Measurements from ENCODE around the gene ARID5B.

ARID5B gene

DNA sequence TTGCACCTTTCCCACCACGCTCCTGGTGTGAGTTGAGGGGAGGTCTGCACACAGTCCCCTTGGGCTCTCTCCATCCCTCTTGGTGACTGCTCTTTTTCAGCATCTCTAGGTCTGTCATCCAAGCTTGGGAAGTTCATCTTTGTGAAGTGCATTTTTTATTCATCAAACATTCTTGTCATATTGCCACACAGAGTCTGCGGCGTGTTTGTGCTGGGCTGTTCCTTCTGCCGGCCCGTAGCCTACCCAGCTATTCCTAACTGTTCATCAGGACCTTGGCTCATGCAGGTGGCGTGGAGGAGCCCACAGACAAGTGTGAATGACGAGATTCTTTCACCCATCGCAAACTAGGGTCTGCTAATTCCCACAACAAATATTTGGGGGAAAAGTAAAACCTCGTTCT is 202.4 kb downstream of the ARID5B start:
- Histone ChIP-seq H3K27me3 (ENCODE audit: insufficient read depth, low read length) (no peaks in the 10 kb centered on the region), H3K79me2 (ENCODE audit: control insufficient read depth, insufficient read depth, low read length, poor library complexity) (no peaks in the 10 kb centered on the region), H3K27ac (ENCODE audit: low read depth, low read length) (no peak overlapping the region), H4K8ac (ENCODE audit: low read depth, low read length) (no peak overlapping the region), H3K23ac (ENCODE audit: low read length) (no peak overlapping the region), H4K91ac (ENCODE audit: low read depth, low read length) (no peak overlapping the region), H3K4ac (ENCODE audit: low read depth, low read length) (no peak overlapping the region), H3K79me1 (ENCODE audit: low read length) (peaks cover 8% of the 10 kb centered on the region), H2BK12ac (ENCODE audit: low read length) (no peak overlapping the region), H3K9me3 (ENCODE audit: insufficient read depth, low read depth, low read length) (no peaks in the 10 kb centered on the region), H3K4me1 (ENCODE audit: control insufficient read depth in 1 of 2, insufficient read depth in 2 of 2, low read length in 2 of 2) (peaks cover under 1 to 3% of the 10 kb centered on the region in 2 experiments), H2AFZ (ENCODE audit: insufficient read depth, low read length, poor library complexity) (no peak overlapping the region), H4K12ac (ENCODE audit: low read depth, low read length) (no peak overlapping the region), H3K9ac (ENCODE audit: low read length) (no peak overlapping the region), H3K14ac (ENCODE audit: low read length) (no peak overlapping the region), H3K36me3 (ENCODE audit: control insufficient read depth in 1 of 2, insufficient read depth in 2 of 2, low read length in 2 of 2) (no peaks in the 10 kb centered on the region), H2BK5ac (ENCODE audit: low read depth, low read length, poor library complexity) (no peak overlapping the region), H3K4me3 (ENCODE audit: low read depth, low read length) (no peak overlapping the region), H3K4me2 (ENCODE audit: low read length) (no peak overlapping the region), H2AK5ac (ENCODE audit: low read length) (no peak overlapping the region), H3K18ac (ENCODE audit: low read length) (no peak overlapping the region), H2BK120ac (ENCODE audit: insufficient read depth, low read length, poor library complexity) (no peak overlapping the region)
- no CpG with 5 or more reads among the region's 9 CpGs for WGBS (ENCODE audit: extremely low coverage, insufficient coverage, insufficient read length)
- peak in 1 of 2 donors; percentile 61 for DNase-seq

DNA sequence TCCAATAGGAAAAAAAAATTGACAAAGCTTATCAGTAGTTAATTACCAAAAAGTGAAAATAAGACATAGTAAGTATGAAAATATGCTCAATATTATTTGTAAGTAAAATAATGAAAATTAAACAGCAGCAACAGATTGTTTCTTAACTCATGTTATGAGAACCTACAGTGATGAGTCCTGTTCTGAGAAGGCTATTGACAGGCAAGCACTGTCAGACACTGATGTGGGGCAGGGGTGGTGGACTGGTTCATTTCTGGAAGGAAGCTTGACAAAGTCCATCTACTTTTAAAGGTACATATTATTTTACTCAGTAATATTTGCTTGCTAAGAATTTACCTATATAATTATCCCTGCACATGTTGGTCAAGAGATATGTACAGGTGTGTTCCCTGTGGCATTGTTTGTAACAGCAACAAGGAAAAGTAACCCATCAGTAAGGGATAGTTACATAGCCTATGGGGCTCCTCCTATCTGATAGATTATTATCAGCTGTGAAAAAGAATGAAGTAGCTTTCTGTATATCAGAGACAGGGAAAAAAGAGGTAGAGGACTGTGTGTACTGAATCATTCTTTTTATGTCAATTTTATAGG is 205.5 kb downstream of the ARID5B start:
- no peak overlapping the region for H2BK12ac ChIP-seq (ENCODE audit: low read length)
- H3K4me1 ChIP-seq (ENCODE audit: control insufficient read depth in 1 of 2, insufficient read depth in 2 of 2, low read length in 2 of 2) = peaks cover 6% of the 10 kb centered on the region in 2 experiments
- no peaks in the 10 kb centered on the region for H3K79me2 ChIP-seq (ENCODE audit: control insufficient read depth, insufficient read depth, low read length, poor library complexity)
- H4K91ac ChIP-seq (ENCODE audit: low read depth, low read length) = no peak overlapping the region
- no peak overlapping the region for H3K9ac ChIP-seq (ENCODE audit: low read length)
- peaks cover 12% of the 10 kb centered on the region for H3K79me1 ChIP-seq (ENCODE audit: low read length)
- H3K23ac ChIP-seq (ENCODE audit: low read length) = no peak overlapping the region
- H2BK120ac ChIP-seq (ENCODE audit: insufficient read depth, low read length, poor library complexity) = no peak overlapping the region
- H2BK5ac ChIP-seq (ENCODE audit: low read depth, low read length, poor library complexity) = no peak overlapping the region
- H2AFZ ChIP-seq (ENCODE audit: insufficient read depth, low read length, poor library complexity) = no peak overlapping the region
- peak; percentile 19 to 78 for DNase-seq
- H3K4me2 ChIP-seq (ENCODE audit: low read length) = no peak overlapping the region
- H2AK5ac ChIP-seq (ENCODE audit: low read length) = no peak overlapping the region
- H3K4me3 ChIP-seq (ENCODE audit: low read depth, low read length) = no peak overlapping the region
- no peak overlapping the region for H3K14ac ChIP-seq (ENCODE audit: low read length)
- H3K18ac ChIP-seq (ENCODE audit: low read length) = no peak overlapping the region
- H3K36me3 ChIP-seq (ENCODE audit: control insufficient read depth in 1 of 2, insufficient read depth in 2 of 2, low read length in 2 of 2) = no peaks in the 10 kb centered on the region
- no peaks in the 10 kb centered on the region for H3K9me3 ChIP-seq (ENCODE audit: insufficient read depth, low read depth, low read length)
- H3K4ac ChIP-seq (ENCODE audit: low read depth, low read length) = no peak overlapping the region
- no peak overlapping the region for H3K27ac ChIP-seq (ENCODE audit: low read depth, low read length)
- no peaks in the 10 kb centered on the region for H3K27me3 ChIP-seq (ENCODE audit: insufficient read depth, low read length)
- H4K8ac ChIP-seq (ENCODE audit: low read depth, low read length) = no peak overlapping the region
- no peak overlapping the region for H4K12ac ChIP-seq (ENCODE audit: low read depth, low read length)

DNA sequence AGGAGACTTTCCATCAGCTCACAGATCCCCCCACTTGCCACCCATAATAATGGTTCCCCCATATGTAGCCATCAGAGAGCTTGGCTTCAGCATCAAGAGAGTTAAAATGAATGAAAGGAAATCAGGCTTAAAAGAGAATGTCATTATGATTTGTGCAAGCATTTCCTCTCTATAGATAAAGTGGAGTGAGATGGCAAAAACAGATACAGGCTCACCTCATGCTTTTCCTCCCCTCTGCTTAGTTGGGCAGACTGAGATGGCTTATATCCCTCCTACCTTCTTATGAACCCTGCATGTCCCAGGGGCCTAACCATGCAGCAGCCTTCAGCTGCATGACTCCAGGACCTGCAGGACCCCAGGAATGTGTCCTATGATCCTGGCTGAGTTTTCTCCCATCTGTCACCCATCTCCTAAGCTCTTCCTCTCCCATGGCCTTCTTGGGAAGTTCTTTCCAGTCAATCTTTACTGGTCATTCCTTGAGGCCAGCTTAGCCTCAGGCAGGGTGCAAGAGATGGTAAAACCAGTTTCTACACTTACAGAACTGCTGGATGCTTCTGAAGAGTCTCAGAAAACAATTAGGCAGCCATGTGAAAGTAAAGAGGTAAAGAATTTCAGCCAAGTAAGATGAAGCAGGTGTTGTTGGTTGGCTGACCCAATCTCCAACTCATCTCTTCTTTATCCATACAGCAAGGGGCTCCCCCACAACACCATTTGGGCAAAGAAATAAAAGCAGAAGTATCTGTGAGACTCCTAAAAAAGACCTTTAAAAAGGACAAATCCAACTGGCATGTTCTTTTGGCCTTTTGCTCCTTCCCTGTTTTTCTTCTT is 207.5 kb downstream of the ARID5B start:
- peak; percentile 91 to 96 for DNase-seq
- Histone ChIP-seq H3K4me1 (ENCODE audit: control insufficient read depth in 1 of 2, insufficient read depth in 2 of 2, low read length in 2 of 2) (peaks cover 6 to 10% of the 10 kb centered on the region in 2 experiments), H3K23ac (ENCODE audit: low read length) (no peak overlapping the region), H3K9me3 (ENCODE audit: insufficient read depth, low read depth, low read length) (no peaks in the 10 kb centered on the region), H3K9ac (ENCODE audit: low read length) (no peak overlapping the region), H4K8ac (ENCODE audit: low read depth, low read length) (no peak overlapping the region), H2BK5ac (ENCODE audit: low read depth, low read length, poor library complexity) (peak overlapping the region; percentile 45), H3K4me2 (ENCODE audit: low read length) (no peak overlapping the region), H2BK120ac (ENCODE audit: insufficient read depth, low read length, poor library complexity) (peak overlapping the region; percentile 92), H2AFZ (ENCODE audit: insufficient read depth, low read length, poor library complexity) (no peak overlapping the region), H2AK5ac (ENCODE audit: low read length) (no peak overlapping the region), H3K4ac (ENCODE audit: low read depth, low read length) (no peak overlapping the region), H2BK12ac (ENCODE audit: low read length) (no peak overlapping the region), H3K4me3 (ENCODE audit: low read depth, low read length) (no peak overlapping the region), H4K91ac (ENCODE audit: low read depth, low read length) (peak overlapping the region; percentile 90), H3K27me3 (ENCODE audit: insufficient read depth, low read length) (no peaks in the 10 kb centered on the region), H3K79me1 (ENCODE audit: low read length) (peaks cover 12% of the 10 kb centered on the region), H3K18ac (ENCODE audit: low read length) (no peak overlapping the region), H3K79me2 (ENCODE audit: control insufficient read depth, insufficient read depth, low read length, poor library complexity) (no peaks in the 10 kb centered on the region), H4K12ac (ENCODE audit: low read depth, low read length) (no peak overlapping the region), H3K36me3 (ENCODE audit: control insufficient read depth in 1 of 2, insufficient read depth in 2 of 2, low read length in 2 of 2) (no peaks in the 10 kb centered on the region), H3K27ac (ENCODE audit: low read depth, low read length) (peak overlapping the region; percentile 75), H3K14ac (ENCODE audit: low read length) (no peak overlapping the region)

DNA sequence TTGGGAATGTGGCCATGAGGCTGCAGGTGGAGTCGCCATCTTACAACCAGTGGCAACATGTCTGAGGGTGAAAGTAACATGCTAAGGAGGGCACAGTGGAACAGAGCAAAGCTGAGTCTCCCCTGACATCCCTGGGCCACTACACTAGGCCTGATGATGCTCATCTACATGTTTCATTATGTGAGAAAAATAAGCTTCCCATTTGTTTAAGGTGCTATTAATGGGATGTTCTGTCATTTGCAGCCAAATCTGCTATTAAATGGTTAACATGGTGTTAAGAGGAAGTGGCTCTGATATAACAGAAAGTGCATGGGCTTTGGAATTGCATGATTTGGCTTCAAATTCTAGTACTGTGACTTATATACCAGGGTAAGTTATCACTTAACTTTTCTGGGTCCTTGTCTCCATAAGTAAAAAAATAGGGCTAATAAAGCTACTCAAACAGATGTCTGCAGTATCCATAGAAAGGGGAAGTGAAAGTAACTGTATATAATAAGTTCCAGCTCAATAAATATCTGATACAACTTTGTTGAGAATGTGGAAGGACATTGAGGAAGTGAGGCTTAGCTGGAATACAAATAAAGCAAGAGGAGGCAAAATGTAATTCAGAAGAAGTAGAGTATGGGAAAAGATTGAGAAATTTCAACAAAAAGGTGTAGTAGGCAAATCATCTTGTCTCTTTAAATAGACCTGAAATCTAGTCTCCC is 208.2 kb downstream of the ARID5B start:
- Histone ChIP-seq H3K4me3 (ENCODE audit: low read depth, low read length) (no peak overlapping the region), H3K79me1 (ENCODE audit: low read length) (peaks cover 10% of the 10 kb centered on the region), H3K14ac (ENCODE audit: low read length) (peak overlapping the region; percentile 77), H3K9ac (ENCODE audit: low read length) (no peak overlapping the region), H2BK120ac (ENCODE audit: insufficient read depth, low read length, poor library complexity) (peak overlapping the region; percentile 92), H3K27ac (ENCODE audit: low read depth, low read length) (peak overlapping the region; percentile 75), H2BK5ac (ENCODE audit: low read depth, low read length, poor library complexity) (peak overlapping the region; percentile 45), H3K23ac (ENCODE audit: low read length) (no peak overlapping the region), H3K4me2 (ENCODE audit: low read length) (no peak overlapping the region), H2AFZ (ENCODE audit: insufficient read depth, low read length, poor library complexity) (no peak overlapping the region), H4K8ac (ENCODE audit: low read depth, low read length) (no peak overlapping the region), H4K12ac (ENCODE audit: low read depth, low read length) (no peak overlapping the region), H3K18ac (ENCODE audit: low read length) (no peak overlapping the region), H3K4me1 (ENCODE audit: control insufficient read depth in 1 of 2, insufficient read depth in 2 of 2, low read length in 2 of 2) (peaks cover 6 to 11% of the 10 kb centered on the region in 2 experiments), H3K79me2 (ENCODE audit: control insufficient read depth, insufficient read depth, low read length, poor library complexity) (no peaks in the 10 kb centered on the region), H2AK5ac (ENCODE audit: low read length) (no peak overlapping the region), H3K36me3 (ENCODE audit: control insufficient read depth in 1 of 2, insufficient read depth in 2 of 2, low read length in 2 of 2) (no peaks in the 10 kb centered on the region), H3K4ac (ENCODE audit: low read depth, low read length) (no peak overlapping the region), H2BK12ac (ENCODE audit: low read length) (peak overlapping the region; percentile 92), H3K27me3 (ENCODE audit: insufficient read depth, low read length) (no peaks in the 10 kb centered on the region), H4K91ac (ENCODE audit: low read depth, low read length) (peak overlapping the region; percentile 90), H3K9me3 (ENCODE audit: insufficient read depth, low read depth, low read length) (no peaks in the 10 kb centered on the region)
- no peak for DNase-seq
- no CpG with 5 or more reads among the region's 1 CpG for WGBS (ENCODE audit: extremely low coverage, insufficient coverage, insufficient read length)
